Raji (cell line): ENCODE results near the gene PRDX2.

Experiments used
- POLR2A ChIP-seq: IDR thresholded peaks from 2 replicates; pipeline ENCODE4 v1.6.1; 2011; ENCODE audit warnings: low read depth, low read length, control low read depth; ENCODE audit not compliant: insufficient read depth

Gene PRDX2

GRCh38 chr19:12778017-12778904 is 23.3 kb downstream of the PRDX2 start:
- TF ChIP-seq POLR2A = peak; percentile 65

- TF ChIP-seq POLR2A = no peak; the same call in none of the 2 replicates
Measured at GRCh38 chr19:12777217-12778016, 24.2 kb downstream of the PRDX2 start.

- TF ChIP-seq POLR2A = peak; percentile 70
Measured at GRCh38 chr19:12774588-12775555, 26.7 kb downstream of the PRDX2 start, which contains the start of gene HOOK2. Gene HOOK2 (minus strand): TSS chr19:12775552. CDS start chr19:12775449, 103 bp downstream.

- TF ChIP-seq POLR2A = no peak
Measured at GRCh38 chr19:12773571-12773970, 28.0 kb downstream of the PRDX2 start.

GRCh38 chr19:12772323-12772722 is 29.3 kb downstream of the PRDX2 start:
- TF ChIP-seq POLR2A = no peak

- no peak for TF ChIP-seq POLR2A
Measured at GRCh38 chr19:12770922-12771321, 30.7 kb downstream of the PRDX2 start.

GRCh38 chr19:12769689-12770088 is 31.9 kb downstream of the PRDX2 start:
- no peak for TF ChIP-seq POLR2A

GRCh38 chr19:12767666-12768065 is 33.9 kb downstream of the PRDX2 start:
- TF ChIP-seq POLR2A = no peak

GRCh38 chr19:12767150-12767549 is 34.5 kb downstream of the PRDX2 start:
- TF ChIP-seq POLR2A = no peak

GRCh38 chr19:12766051-12766521 is 35.5 kb downstream of the PRDX2 start:
- no peak for TF ChIP-seq POLR2A

- no peak for TF ChIP-seq POLR2A
Measured at GRCh38 chr19:12764698-12765097, 36.9 kb downstream of the PRDX2 start.

- no peak for TF ChIP-seq POLR2A
Measured at GRCh38 chr19:12763100-12763499, 38.5 kb downstream of the PRDX2 start.

GRCh38 chr19:12759686-12760085 is 41.9 kb downstream of the PRDX2 start:
- no peak for TF ChIP-seq POLR2A

- TF ChIP-seq POLR2A = no peak
Measured at GRCh38 chr19:12757544-12758274, 43.9 kb downstream of the PRDX2 start.
